ENCODE measurements around the gene FITM1.

The FITM1 gene

DNA sequence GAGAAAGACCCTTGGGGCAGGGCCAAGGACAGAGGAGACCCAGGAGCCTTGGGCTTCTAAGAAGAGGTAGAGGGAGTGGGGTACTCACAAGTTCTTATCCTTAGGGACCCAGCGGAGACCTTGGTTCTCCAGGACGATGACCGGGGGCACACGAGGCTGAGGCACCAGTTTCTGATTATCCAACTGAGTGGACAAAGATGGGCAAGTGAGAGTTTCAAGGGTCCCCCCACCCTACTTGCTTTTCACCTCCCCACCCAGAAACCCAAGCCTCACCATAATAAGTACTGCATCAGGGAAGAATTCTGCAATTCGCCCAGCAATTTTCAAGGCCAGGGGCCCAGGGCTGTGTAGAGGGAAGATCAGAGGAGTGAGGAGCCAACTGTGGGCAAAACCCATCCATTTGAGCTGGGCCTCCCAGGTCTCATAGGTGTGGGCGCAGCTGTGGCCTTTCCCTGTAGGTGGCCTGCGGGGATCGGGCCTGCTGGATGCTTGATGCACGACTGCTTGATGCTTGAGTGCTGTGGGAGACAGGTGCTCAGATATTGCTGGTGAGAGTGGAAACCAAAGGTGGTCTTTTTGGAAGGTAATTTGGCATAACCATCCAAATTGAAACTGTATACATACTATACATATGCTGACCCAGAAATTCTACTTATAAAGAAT lies 8.9 kb downstream of the FITM1 start:
- no peak for DNase-seq (ENCODE audit: low read depth)

DNA sequence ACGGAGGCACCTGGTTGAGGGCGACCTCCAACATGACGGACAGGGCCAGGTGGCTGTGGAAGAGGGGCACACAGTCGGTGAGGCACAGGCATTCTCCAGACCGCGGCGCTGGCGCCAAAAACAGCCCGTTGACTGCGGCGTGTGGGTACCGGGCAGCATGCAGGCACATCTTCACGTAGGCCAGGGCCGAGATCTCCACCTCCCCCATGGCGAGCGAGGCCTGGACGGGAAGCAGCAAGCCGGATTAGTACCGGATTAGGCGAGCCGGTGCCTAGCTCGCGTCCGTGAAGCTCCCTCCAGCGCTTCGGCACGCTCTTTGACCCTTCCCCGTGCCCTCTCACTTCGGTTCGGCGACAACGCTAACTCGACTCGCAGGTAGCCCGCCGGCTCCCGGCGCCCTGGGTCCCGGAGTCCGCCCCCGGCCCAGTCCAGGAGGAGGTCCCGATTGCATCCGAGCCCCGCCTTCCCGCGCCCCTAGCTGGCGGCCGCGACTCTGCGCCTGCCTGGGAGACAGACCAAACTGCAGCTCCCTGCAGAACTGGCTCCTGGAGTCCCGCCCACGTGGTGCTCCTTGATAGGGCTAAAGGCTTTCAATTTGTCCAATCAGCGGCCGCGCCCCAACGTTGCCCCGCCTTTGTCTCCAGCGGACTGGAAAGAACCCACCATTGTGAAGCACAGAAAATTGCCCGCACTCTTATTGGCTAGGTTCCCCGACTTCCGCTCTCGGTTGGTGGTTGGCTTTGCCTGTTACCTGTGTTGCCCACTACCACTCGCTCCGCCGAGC lies 10.8 kb downstream of the FITM1 start, which contains the start of gene EMC9:
EMC9 (minus strand) TSS at position 495 of the 784 bp plus-strand sequence; CDS start at position 208, 287 bp downstream.
- DNase-seq (ENCODE audit: low read depth): peak; percentile 98

DNA sequence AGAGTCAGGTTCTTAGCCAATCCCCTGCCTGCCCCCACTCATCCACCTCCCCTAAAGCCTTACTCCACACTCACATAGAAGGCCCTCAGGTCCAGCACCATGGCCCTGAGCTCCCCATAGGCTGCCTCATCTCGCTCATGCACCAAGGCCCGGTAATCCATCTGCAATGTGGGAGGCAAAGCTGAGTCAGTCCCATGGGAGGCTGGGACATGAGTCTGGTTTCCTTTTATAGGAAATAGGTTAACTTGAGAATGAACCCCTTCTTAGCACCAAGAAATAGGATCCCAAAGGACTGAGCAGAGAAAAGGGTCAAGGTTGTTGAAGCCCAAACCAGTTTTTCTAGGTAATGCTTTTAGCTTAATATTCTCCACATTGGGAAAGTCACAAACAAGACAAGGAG lies 13.1 kb downstream of the FITM1 start:
- peak; percentile 44 for DNase-seq (ENCODE audit: low read depth)

DNA sequence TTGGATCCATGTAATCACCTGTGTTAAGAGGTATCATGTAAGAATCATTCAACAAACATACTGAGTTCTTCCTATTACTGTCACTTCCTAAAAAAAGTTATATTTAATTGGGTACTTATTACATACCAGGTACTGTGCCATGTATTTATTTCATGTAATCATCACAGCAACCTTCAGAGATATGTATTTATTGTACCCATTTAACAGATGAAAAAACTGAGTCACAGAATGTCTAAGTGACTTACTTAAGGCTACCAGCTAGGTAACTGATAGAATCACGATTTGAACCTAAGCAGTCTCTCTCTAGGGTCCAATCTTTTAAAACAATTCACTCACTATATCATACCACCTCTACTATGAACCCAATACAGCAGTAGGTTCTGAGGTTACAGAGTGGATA lies 14.0 kb downstream of the FITM1 start:
- no peak for DNase-seq (ENCODE audit: low read depth)

DNA sequence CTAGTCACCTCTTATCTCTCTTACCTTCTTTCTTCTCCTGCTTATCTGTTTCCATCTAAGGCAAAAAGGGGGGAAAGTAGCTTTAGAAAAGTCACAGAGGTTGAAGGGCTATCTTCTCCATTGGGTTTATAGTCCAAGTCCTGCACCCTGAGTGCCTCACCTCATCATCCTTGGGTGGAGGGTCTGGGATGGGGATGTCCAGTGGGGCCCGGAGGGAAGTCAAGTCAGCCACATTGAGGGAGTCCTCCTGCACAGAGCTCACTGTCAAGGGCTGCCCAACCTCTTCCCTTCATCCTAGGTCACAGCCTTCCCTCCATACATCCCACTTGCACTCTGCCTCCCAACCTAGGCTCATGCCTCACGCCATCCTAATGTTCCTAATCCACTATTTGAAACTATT lies 14.8 kb downstream of the FITM1 start:
- no peak for DNase-seq (ENCODE audit: low read depth)

DNA sequence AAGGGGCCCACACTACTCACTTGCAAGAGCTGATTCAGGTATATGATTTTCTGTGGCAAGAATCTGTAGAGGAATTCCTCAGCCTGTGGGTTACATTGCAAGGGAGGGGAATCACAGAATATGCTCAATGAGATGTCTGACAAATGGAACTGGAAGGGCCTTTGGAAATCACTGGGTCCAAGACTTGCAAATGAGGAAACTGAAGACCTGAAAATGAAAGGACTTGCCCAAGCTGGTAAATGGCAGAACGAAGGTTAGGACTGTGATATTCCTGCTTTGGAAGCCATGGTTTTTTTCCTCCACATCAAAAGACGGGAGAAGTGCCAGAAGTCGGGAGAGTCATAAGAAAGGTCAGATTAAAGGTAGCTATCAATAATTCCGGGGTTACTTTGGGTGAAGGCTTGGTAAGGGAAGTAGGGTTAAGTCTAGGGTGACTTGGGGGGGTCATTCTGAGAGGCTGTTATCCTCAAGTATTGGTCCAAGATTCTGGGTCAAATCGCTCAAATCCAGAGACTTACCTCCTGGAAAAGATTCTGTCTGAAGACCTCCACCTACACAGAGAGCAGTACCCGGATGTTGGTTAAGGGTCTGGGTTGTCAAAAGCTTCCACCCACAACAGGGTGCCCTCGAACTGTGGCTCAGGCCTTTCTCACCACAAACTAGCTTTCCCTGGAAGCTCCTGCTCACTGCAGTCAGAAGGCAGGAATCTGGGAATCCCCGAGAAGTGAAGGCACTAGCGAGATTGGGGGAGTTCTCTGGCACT lies 15.4 kb downstream of the FITM1 start:
- DNase-seq (ENCODE audit: low read depth): no peak

DNA sequence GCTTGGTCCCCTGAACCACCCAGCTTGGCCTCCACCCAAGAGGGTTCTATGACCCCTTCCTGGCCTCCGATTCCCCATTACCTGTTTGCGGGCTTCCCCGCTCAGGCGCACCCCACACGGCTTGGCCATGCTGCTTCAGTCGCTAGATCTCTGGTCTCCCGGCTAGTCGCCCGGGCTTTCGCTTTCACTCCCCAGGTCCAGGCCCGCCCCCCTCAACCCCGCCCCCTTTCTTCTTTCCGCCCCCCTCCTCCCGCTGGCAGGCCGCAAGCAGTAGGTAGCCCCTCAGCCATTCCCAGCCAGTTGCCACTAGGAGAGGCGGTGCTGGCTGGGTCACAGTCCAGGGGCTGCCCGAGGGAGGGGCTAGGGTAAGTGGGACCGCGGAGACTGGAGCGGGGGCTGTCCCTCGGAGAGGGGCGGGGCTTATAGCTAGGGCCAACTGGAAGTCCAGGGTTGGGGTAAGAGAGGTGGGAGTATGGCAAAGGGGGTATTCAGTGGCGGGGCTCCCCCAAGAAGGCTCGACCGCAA lies 16.1 kb downstream of the FITM1 start, which contains the start of gene PSME2:
PSME2 (minus strand) TSS at position 158 of the 525 bp plus-strand sequence; CDS start at position 129, 29 bp downstream.
- DNase-seq (ENCODE audit: low read depth): peak; percentile 96

DNA sequence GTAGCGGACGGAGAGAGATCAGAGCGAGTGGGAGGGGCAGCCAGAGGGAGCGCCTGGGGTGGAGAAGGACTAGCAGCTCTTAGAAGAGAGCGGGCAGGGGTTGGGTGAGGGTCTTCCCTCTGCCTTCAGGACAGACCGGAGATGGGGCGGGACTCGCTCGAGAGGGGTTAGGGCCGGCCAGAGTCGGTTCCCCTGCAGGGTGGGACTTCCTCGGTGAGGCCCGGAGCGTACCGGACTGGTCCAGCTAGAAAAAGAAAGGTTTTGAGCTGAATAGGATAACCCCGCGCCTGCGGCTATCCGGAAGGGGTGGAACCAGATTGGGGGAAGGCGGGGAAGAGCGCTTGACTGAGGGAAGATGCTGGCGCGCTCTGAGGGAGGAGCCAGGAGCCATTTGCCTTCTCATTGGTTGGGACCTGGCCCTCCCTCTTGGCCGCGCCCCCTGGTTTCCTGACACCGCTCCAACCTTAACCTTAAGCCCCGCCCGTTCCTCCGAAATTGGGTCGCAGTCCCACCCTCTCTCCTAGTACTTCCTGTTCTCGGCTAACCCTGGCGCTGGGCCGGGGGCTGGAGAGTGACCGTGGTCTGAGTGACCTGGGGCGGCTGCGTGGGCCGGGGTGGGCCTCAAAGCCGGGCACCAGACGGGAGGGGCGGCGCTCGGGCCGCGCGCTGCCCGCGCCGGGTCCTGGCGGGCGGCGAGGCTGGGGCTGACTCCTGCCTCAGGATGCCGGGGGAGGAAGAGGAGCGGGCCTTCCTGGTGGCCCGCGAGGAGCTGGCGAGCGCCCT lies 16.7 kb downstream of the FITM1 start, which contains the start of gene RNF31:
RNF31 (plus strand) TSS at position 521 of the 783 bp plus-strand sequence; CDS start at position 722, 201 bp downstream.
- DNase-seq (ENCODE audit: low read depth): peak; percentile 99

DNA sequence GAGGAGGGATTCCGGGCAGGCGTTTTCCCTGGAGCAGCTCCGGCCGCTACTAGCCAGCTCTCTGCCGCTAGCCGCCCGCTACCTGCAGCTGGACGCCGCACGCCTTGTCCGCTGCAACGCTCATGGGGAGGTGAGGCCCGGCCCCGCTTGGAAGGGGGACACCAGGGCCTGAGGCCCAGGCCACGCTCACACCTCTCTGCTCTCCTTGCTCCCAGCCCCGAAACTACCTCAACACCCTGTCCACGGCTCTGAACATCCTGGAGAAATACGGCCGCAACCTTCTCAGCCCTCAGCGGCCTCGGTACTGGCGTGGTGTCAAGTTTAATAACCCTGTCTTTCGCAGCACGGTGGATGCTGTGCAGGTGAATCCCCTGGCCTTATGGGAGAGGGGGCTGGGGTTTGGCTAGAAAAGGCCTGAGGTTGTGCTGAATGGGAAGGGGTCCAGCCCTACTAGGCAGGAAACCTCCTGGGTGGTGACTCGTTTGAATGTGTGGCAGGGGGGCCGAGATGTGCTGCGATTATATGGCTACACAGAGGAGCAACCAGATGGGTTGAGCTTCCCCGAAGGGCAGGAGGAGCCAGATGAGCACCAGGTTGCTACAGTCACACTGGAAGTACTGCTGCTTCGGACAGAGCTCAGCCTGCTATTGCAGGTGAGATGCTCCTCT lies 17.4 kb downstream of the FITM1 start:
- DNase-seq (ENCODE audit: low read depth): no peak

DNA sequence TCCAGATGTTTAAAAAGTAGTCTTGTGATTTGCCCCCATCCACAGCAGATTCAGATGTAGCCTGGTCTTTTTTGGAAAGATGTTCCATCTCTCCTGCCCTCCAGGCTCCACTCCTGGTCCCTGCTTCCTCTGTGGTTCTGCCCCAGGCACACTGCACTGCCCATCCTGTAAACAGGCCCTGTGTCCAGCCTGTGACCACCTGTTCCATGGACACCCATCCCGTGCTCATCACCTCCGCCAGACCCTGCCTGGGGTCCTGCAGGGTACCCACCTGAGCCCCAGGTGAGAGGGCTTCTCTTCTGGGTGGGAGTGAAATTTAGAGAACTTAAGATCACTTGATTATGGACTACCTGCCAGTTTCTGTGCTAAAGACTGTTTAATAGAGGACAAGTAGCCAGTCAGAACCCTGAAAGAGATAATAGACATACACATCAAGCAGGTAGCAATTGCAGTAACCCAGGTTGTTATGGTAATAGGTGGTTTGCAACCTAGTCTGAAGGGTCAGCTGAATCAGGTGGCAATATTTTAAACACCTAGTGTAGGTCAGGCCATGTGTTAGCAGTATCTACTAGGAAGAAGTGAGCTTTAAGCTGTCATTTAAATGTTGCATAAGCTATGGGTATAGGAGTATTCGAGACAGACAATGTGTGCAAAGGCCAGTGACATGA lies 19.0 kb downstream of the FITM1 start:
- DNase-seq (ENCODE audit: low read depth): no peak

DNA sequence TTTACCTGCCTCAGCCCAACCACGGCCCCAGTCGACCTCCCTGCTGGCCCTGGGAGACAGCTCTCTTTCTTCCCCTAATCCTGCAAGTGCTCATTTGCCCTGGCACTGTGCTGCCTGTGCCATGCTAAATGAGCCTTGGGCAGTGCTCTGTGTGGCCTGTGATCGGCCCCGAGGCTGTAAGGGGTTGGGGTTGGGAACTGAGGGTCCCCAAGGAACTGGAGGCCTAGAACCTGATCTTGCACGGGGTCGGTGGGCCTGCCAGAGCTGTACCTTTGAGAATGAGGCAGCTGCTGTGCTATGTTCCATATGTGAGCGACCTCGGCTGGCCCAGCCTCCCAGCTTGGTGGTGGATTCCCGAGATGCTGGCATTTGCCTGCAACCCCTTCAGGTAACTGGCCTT lies 19.6 kb downstream of the FITM1 start:
- DNase-seq (ENCODE audit: low read depth): no peak

DNA sequence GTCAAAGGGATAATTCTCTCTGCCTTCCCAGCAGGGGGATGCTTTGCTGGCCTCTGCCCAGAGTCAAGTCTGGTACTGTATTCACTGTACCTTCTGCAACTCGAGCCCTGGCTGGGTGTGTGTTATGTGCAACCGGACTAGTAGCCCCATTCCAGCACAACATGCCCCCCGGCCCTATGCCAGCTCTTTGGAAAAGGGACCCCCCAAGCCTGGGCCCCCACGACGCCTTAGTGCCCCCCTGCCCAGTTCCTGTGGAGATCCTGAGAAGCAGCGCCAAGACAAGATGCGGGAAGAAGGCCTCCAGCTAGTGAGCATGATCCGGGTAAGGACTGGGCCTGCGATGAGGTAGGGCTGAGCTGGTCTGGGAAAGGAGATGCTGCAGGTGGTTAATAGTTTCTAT lies 20.1 kb downstream of the FITM1 start:
- no peak for DNase-seq (ENCODE audit: low read depth)

DNA sequence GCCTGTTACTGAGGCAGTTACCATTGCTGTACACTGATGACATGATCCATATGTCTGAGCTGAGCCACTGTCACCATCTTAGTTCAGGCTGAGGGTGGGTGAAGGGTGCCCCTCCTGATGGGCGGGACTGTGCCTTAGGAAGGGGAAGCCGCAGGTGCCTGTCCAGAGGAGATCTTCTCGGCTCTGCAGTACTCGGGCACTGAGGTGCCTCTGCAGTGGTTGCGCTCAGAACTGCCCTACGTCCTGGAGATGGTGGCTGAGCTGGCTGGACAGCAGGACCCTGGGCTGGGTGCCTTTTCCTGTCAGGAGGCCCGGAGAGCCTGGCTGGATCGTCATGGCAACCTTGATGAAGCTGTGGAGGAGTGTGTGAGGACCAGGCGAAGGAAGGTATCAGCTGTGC lies 20.5 kb downstream of the FITM1 start:
- no peak for DNase-seq (ENCODE audit: low read depth)

DNA sequence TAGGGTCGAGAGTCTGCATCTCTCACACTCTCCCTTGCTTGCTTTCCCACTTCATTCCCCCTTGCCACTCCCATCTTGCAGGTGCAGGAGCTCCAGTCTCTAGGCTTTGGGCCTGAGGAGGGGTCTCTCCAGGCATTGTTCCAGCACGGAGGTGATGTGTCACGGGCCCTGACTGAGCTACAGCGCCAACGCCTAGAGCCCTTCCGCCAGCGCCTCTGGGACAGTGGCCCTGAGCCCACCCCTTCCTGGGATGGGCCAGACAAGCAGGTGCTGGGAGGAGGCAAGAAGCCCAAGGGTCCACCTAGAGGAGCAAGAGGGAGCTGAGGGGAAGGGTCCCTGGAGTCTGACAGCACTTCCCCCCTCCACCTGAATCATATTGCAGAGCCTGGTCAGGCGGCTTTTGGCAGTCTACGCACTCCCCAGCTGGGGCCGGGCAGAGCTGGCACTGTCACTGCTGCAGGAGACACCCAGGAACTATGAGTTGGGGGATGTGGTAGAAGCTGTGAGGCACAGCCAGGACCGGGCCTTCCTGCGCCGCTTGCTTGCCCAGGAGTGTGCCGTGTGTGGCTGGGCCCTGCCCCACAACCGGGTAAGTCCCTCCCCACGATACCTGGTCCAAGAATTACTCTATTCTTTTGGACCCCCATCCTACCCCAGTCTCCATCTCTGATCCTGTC lies 21.1 kb downstream of the FITM1 start:
- no peak for DNase-seq (ENCODE audit: low read depth)

DNA sequence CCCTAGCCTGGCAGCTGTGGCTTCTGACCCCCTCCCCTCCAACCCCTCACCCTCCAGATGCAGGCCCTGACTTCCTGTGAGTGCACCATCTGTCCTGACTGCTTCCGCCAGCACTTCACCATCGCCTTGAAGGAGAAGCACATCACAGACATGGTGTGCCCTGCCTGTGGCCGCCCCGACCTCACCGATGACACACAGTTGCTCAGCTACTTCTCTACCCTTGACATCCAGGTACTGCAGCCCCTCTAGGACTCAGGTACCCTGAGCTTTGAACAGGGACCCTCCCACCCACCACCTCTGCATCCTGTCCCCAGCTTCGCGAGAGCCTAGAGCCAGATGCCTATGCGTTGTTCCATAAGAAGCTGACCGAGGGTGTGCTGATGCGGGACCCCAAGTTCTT lies 24.6 kb downstream of the FITM1 start:
- no peak for DNase-seq (ENCODE audit: low read depth)

DNA sequence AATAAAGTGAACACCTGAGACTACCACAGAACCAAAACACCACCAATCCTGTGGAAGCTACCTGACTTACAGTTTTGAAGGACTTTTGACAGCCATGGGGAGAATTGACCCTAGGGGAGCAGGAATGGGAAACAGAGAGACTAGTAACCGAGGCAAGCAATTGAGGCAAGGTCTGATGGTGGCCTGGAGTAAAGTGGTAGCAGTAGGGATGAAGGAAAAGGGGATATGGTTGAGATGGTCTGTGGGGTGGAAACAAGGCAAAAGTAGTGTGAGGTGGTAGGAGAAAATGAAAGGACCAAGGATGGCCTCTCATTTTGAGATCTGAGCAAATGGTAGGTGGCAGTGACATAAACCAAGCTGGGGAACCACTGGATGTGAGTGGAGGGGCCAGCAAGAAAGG lies 26.4 kb downstream of the FITM1 start:
- DNase-seq (ENCODE audit: low read depth): no peak

DNA sequence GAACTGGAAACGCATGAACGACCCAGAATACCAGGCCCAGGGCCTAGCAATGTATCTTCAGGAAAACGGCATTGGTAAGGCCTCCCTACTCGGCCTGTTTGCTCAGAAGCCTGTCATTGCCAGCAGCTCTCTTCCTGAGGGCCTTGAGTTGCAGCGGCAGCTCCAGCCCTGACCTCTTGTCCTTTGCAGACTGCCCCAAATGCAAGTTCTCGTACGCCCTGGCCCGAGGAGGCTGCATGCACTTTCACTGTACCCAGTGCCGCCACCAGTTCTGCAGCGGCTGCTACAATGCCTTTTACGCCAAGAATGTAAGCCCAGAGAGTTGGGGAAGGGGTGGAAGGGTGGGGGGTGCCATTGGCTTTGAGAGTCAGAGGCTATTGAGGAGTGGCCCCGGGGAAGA lies 26.9 kb downstream of the FITM1 start:
- DNase-seq (ENCODE audit: low read depth): no peak

DNA sequence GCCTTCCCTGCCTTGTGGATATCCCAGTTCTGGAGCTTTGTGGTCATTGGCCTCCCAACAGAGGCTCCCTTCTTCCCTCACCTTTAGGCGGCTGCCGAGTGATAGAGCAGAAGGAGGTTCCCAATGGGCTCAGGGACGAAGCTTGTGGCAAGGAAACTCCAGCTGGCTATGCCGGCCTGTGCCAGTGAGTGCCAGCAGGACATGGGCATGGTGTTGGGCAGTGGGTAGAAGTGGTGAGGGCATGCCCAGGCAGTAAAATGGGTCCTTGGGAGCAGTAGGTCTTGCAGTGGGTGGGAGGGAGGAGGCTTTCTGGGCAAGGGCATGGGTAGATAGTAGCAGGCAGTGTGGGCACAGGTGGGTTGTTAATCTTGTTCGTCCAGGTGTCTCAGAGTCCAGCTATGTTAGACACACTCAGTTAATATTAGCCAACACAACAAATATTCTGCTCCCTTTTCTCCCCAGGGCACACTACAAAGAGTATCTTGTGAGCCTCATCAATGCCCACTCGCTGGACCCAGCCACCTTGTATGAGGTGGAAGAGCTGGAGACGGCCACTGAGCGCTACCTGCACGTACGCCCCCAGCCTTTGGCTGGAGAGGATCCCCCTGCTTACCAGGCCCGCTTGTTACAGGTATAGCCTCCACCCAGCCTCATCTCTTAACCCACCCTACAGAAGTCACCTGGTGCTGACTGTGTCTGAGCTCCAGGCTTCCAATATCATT lies 29.5 kb downstream of the FITM1 start:
- DNase-seq (ENCODE audit: low read depth): no peak

DNA sequence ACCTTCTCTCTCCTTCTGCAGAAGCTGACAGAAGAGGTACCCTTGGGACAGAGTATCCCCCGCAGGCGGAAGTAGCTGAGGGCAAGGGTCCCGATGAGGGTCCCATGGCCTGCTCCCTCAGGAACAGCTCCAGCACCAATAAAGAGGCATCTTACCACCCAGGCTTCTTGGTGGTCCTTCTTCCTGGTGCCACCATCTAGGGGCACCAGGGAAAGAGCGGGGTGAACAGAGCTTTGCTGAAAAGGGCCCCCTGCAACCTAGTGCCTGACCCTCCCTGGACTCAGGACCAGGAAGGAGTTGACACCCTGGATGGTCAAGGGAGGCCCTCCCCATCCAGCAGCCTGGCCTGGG lies 30.0 kb downstream of the FITM1 start:
- DNase-seq (ENCODE audit: low read depth): no peak
